ENCODE measurements around the gene DOK7.
"Not testable (repeated sequence)": the region's sequence is repeated elsewhere in the genome, so short reads cannot be mapped to it uniquely, and the experiment has no call there.

Gene DOK7

DNA sequence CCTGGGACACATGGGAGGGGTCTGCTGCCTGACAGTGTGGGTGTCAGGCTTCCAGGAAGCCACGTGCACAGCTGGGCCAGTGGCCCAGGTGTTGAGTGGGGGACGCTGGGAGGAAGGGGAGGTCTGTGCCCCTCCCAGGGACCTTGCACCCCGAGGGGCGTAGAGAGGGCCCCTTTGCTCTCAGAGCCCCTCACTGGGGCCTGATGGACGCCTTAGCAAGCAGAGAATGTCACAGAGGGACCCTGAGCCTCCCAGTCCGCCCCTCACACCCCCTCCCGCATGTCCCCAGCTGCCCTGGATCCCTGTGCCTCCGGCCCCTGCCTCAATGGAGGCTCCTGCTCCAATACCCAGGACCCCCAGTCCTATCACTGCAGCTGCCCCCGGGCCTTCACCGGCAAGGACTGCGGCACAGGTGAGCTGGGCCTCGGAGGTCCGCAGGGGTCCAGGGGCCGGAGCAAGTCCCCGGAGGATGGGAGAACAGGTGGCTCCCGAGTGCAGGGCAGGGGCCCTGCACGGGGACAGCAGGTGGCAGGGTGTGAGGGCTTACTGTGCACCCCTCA, 19.3 kb upstream of the DOK7 start:
- DNase-seq, result no peak

DNA sequence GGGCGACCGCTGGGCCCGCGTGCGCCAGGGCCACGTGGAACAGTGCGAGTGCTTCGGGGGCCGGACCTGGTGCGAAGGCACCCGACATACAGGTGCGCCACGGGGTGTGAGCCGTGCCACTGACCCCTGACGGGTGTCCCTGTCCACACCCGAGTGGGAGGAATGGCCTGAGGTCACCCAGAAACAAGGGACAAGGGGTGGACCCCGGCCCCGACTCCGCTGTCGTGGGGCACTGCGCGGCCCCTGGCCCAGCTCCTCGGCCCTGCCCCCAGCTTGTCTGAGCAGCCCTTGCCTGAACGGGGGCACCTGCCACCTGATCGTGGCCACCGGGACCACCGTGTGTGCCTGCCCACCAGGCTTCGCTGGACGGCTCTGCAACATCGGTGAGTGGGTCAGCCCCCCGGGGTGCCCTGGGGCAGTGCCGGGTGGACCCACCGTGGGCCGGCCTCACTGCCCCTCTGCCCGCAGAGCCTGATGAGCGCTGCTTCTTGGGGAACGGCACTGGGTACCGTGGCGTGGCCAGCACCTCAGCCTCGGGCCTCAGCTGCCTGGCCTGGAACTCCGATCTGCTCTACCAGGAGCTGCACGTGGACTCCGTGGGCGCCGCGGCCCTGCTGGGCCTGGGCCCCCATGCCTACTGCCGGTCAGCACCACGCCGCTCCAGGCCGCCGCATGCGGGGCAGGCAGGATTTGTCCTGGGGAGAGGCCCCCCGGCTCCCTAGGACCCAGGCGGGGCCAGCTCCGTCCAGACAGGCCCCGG, 18.6 kb upstream of the DOK7 start:
- no peak for DNase-seq

DNA sequence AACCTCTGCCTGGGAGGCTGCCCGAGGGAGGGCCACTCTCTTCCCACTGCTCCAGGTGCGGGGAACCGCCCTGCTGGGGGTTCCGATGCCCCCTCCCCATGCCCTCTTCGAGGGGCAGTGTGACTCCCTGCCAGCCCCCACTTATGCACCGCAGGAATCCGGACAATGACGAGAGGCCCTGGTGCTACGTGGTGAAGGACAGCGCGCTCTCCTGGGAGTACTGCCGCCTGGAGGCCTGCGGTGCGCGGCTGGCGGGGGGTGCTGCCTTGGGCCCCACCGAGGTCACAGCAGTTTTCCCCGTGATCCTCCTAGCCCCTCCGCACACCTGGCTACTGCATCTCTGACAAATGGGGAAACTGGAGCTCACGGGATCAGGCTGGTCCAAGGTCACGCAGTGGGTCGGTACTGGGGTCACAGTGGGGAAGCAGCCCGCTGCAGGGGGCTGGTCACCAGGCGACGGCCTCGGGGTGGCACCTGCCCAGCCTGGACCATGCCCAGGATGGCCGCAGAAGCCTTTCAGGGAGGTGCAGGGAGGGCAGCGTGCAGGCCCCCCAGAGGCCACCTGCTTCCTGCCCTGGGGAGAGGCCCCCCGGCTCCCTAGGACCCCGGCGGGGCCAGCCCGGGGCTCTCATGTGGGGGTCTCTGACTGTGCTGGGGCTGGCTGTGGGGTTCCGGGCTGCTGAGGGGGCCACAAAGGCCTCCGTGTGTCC, 17.8 kb upstream of the DOK7 start:
- no peak for DNase-seq

DNA sequence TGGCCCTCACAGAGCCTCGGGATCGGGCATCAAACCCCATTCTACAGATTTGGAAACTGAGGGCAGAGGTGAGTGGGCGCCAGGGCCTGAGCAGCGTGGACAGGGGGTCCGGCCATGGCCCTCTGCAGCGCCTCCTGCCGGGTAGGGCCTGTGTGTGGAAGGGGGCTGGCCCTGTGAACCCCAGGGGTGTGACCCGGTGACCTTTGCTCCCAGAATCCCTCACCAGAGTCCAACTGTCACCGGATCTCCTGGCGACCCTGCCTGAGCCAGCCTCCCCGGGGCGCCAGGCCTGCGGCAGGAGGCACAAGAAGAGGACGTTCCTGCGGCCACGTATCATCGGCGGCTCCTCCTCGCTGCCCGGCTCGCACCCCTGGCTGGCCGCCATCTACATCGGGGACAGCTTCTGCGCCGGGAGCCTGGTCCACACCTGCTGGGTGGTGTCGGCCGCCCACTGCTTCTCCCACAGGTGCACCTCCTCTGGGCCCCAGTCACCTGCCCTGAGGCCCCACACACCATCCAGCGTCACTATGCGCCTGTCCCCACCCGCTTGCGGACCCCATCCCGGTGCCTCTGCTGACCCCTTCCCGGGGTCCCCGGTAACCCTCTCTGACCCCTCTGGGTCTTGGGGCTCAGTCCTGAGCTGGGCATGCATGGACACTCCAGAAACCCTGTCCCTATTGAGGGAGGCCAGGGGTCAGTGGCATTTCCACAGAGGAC, 17.1 kb upstream of the DOK7 start:
- no peak for DNase-seq

DNA sequence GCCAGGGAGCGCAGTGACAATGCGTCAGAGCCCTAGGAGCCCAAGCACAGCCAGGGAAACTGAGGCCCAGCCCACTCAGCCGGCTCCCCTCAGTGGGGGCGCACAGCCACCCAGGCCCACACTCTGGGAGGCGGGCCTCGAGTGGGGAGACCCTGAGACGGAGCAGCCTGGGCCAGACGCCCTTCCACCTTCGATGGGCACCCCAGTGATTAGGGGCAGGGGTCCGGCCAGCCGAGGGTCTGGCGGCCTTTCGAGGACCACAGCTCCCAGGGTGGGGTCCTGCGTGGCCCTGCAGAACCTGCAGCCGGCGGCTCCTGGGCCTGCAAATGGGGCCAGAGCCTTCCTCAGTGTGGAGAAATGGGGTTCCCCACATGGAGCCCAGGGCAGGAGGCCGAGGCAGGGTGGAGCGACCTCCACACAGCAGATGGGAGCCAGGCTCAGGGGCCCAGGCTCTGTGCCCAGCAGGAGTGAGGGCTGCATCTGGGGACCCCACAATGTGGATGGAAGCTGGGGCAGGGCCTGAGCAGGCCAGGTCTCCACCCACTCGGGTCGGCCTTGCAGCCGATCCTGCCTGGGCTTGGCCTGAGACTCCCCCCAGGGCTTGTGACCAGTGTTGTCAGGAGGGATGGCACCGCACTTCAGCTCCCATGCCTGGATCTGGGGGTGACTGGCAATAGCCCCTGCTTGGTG, 16.3 kb upstream of the DOK7 start:
- DNase-seq, result no peak

DNA sequence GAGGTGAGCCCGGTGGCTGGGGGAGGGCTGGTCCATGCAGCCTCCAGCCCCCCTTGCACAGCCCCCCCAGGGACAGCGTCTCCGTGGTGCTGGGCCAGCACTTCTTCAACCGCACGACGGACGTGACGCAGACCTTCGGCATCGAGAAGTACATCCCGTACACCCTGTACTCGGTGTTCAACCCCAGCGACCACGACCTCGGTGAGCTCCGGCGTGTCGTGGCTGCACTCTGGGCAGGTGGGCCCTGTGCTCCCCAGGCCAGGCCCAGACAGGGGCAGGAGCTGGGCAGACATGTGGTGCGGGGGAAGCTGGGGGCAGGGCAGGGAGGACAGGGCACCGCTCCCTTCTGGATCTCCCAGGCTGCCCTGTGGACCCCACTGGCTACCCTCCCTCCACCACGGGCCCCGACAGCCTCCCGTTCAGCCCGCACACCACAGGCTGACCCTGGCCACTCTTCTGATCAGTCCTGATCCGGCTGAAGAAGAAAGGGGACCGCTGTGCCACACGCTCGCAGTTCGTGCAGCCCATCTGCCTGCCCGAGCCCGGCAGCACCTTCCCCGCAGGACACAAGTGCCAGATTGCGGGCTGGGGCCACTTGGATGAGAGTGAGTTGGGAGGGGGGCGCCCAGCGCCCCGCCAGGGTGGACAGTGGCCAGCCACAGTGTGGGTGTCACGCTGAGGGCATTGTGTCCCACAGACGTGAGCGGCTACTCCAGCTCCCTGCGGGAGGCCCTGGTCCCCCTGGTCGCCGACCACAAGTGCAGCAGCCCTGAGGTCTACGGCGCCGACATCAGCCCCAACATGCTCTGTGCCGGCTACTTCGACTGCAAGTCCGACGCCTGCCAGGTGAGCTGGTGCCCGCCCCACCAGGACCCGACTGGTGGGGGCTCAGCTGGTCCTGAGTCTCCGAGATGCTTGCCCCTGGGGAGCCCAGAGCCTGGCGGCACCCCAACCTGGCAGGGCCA, 15.4 kb upstream of the DOK7 start:
- DNase-seq, result no peak

DNA sequence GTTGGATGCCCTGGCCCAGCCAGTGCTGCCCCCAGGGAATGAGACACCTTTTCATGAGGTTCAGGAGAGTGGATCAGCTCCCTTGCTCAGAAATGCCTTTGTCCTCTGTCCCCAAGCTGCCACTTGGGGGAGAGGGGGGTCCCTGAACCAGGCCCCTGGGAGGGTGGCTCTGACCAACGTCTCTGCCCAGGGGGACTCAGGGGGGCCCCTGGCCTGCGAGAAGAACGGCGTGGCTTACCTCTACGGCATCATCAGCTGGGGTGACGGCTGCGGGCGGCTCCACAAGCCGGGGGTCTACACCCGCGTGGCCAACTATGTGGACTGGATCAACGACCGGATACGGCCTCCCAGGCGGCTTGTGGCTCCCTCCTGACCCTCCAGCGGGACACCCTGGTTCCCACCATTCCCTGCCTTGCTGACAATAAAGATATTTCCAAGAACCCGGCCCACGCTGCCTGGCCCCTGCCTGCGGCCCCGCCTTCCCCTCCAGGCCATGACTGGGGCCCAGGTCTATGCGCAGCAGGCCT, 14.0 kb upstream of the DOK7 start:
- no peak for DNase-seq

DNA sequence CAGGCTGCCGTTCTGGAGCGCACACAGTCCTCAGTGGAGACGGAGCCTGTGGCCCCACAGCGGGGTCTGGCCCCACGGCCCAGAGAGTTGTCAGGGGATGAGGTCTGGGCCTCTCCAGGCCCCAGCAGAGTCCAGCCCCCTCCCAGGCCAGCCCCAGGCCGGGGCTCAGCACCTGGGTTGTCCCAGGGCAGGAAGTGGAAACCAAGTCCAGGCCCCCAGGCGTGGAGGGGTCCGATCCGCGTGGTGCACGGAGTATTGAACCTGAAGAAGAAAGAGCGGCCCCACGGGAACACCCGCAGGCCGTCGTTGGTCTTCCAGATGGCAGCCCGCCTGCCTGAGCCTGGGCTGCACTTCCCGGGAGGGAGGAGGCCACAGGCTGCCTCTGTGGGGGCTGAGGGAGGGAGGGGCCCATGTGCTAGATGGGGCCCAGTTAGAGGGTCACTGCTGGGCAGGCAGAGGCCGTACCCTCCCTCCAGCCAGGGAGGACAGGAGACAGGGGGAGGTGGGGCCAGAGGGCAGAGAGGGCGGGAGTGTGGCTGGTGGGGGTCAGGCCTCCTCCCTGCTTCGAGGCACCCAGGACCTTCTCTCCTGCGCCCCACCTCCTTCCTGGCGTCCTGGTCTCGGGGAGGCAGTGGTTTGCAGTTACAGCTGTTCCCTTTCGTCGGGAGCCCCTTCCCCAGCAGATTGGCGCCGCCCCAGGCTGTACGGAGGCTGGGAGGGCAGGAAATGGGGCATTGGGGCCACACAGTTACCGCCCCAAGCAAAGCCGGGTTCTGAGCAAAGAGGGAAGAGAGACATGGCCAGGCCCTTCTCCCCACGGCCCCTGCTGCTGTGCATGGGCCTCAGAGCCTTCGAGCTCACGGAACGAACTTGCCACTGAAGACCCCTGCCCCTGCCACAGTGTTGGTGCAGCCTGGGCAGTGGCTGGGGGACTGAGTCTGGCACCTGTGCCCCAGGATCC, 13.3 kb upstream of the DOK7 start:
- DNase-seq, result no peak

DNA sequence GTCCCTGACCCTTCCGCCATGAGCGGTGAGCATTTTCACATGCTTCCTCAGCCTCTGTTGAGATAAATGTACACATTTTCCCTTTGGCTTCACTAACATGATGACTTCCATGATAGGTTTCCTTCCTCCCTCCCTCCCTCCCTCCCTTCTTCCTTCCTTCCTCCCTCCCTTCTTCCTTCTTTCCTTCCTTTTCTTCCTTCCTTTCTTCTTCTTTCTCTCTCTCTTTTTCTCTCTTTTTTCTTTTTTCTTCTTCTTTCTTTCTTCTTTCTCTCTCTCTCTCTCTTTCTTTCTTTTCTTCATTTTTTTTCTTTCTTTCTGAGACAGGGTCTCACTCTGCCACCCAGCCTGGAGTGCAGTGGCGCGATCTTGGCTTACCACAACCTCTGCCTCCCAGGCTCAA, 12.5 kb upstream of the DOK7 start:
- DNase-seq, result no peak

DNA sequence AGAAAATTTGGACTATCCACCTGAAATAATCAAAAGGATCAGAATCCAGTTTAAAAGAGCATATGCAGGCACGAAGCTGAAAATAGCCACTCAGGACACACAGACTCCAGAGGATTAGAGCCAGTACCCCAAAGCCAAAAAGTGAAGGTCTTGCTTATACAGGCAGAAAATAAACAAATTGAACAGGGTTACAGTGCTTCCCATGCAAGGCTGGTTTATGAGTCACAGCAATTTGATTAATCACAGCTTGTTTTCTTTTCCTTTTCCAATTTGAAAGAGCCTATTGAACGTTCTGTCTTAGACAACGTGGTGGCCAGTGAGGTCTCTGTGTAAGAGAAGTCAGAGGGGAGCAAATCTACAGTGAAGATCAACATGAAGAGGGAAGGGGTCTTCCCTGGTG, 11.2 kb upstream of the DOK7 start:
- no peak for DNase-seq

DNA sequence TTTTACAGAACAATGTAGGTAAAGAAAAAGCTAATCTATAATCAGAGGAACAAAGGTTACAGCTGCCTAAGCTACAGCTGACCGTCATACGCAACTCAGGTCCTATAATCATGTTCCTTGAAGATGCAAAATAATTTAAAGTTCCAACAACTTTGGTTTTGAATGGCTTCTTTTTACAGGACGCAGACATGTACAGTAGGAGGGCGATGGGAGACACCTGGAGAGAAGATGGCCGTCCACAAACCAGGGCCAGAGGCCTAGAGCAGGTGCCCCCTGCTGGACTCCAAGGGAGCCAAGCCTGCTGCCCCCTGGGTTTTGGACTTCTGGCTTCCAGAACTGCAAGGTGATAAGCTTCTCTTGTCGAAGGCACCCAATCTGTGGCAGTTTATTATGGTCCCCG, 10.7 kb upstream of the DOK7 start:
- no peak for DNase-seq

DNA sequence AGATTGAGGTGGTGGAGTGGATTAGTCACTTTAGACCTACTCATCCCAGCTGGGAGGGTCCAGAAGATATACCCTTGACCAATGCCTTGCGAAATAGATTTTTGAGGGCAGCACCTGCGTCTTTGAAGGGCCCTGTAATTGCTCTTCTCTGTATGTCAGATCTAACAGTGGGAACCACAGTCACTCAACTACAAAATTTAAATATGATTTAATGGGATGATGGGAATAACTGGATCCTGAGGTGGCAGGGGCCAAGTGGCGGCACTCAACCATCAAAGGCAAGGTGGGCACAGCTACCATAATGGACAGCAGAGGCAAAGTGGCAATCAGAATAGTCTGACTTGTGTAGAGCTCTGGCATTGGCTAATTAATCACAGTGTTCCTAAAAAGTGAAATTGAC, 7.5 kb upstream of the DOK7 start:
- not testable (repeated sequence) for DNase-seq

DNA sequence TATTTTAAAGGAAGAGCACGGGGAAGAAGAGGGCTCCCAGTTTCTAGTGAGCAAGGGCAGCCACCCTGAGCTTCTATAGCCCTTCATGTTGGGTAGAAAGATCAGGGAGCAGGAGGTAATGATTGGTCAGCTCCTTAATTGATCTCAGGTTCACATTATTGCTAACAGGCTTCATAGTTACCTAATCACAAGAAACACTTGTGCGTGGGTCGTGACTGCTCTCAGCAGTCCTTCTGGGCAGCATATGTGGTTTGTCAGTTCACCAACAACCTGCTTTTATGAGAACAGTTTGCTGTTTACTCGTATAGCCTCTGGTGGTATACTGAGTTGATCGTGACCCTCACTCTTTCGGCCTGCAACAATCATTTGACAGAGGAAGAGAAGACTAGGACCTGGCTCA, 4.7 kb upstream of the DOK7 start:
- no peak for DNase-seq

DNA sequence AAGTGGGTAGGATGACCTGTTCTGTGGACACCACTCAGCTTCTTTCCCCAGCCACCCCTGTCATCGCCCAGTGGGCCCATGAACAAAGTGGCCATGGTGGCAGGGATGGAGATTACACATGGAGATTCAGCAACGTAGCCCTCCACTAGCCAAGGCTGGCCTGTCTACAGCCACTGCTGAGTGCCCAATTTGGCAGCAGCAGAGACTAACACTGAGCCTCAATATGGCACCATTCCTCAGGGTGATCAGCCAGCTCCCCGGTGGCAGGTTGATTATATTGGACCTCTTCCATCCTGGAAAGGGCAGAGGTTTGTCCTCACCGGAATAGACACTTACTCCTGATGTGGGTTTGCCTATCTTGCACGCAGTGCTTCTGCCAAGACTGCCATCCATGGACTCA, 4.0 kb upstream of the DOK7 start:
- not testable (repeated sequence) for DNase-seq

DNA sequence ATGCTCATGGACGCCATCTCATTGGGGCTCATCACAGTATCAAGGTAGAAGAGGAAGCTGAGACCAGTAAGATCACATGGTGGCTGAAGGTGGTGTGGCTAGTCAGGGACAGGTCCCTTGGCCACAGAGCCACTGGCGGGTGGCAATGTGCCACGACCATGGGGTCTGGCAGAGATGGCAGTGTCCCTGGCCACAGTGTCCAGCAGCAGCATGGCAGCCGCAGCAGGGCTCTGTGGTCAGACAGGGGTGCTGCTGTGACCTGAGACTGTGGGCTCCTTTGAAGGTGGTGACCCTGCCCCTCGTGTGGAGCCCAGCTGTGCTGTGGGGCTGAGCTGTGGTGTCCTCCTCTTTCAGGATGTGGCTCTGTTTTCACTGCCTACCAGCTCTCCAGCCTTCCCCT, 2.2 kb upstream of the DOK7 start:
- DNase-seq, result no peak

DNA sequence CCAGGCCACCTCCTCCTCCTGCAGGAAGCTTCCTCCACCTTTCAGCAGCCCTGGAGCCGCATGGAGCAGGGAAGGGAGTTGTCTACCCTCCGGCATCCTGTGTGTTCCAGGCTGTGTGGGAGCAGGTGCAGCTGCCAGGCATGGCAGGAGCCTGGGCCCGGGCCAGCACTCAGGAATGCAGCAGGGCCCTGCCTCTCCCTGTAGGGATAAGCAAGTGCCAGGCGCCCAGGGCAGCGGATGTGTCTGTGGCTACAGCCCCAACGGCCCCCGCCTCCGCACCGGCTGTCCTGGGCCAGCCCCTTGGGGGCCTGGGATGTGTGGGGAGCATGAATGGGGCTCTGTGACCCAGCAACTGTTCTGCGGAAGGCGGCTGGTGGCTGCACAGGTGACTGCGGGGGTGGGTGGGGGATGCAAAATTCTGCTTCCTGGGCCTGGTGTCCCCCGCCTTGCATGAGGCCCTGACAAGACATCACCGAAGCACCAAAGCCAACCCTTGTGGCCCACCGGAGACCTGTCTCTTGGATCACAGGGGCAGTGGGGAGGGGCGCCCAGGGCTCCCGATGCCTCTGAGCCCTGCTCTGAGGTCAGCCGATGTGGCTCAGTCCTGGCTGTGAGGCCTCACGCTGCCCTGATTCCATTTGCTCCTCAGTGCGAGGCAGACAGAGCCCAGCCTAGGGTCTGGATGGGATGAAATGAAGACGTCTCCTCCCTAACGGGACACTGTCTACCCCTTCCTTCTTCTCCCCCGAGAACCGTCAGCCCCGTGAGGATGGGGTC, 1.4 kb upstream of the DOK7 start:
- DNase-seq, result no peak

DNA sequence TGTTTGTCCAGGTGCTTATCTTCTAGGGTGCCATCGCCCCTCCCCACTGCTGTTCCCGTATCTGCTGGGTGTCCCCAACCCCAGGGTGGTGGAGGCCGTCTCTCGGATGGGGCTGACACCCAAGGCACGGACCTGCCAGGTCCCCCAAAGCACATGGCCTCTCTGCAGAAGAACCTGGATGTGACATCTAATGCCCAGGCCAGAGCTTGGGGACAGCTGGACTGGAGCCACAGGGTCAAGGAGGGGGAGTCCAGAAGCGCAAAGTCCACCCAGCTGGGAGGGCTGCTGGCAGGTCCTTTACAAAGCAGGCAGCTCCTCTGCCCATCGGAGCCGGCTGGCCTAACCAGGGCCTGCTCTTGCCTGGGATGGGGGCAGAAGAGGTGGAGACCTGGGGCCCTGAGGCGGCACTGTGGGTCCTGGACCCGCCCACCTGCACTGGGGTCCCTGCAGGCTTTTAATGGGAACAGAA, 751 bp upstream of the DOK7 start:
- DNase-seq, result no peak

DNA sequence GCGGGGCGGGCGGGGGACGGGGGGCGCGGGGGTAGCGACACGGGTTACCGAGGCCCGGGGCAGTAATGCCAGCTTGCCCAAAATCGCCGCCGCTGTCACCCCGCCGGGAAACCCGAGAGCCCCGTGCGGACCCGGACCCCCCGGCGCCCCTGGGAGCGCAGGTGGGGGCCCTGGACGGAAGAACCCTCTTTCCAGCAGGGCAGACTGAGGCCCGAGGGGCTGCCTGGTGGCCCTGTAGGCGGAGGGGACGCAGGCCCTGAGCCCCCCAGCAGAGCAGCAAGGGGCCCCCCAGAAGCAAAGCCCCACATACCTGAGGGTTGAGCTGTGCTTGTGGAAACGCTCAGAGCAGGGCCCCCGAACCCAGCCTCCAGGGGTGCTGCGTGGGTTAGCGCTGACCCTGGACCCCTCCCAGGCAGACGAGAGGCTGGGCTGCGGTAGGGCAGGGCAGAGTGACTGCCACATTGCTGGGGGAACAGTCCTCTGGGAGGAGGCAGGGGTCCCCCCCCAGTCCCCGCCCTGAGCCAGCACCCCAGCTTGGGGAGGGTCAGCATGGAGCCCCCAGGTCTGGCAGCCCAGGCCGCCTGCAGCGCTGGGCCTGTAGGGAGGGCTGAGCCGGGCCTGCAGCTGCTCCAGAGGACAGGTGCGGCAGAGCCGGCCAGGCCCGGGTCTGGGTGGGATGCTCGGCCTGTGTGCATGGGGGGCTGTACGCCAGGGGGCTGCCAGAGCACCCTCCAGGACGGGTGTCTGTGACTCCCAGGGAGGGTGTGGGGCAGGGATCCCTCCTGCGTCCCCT, 646 bp downstream of the DOK7 start:
- no peak for DNase-seq

Measured in activated CD4-positive, alpha-beta T cell treated with anti-CD3 and anti-CD28 coated beads, Interleukin-2, amount 50 U/mL, for 1 hour (primary cell).